Mesothelial cell of epicardium (in vitro differentiated cells): ENCODE data around the gene MAPK8IP2. TPM values are rescaled to one million over a fixed set of nuclear protein-coding genes. Genes with fewer than 3 reads are reported as not detected.
A peak's percentile ranks its signal among the peaks of the same experiment; 100 is the strongest.
"Not testable (repeated sequence)": the region's sequence is repeated elsewhere in the genome, so short reads cannot be mapped to it uniquely, and the experiment has no call there.

Source experiments
- DNase-seq, 2 experiments: peaks; one replicate each; pipeline ENCODE4 v3.0.0; 2021; ENCODE audit warnings: low spot score in 2 of 2; ENCODE audit not compliant: unreplicated experiment in 2 of 2
- H3K27ac Mint-ChIP-seq: 2 replicates; pipeline ENCODE4 v1.8.0; 2021; ENCODE audit warnings: mixed read lengths
- H3K27me3 Mint-ChIP-seq: 2 replicates; pipeline ENCODE4 v1.8.0; 2021; ENCODE audit warnings: low read depth, mixed read lengths
- H3K36me3 Mint-ChIP-seq: 2 replicates; pipeline ENCODE4 v1.8.0; 2021; ENCODE audit warnings: mixed read lengths
- H3K4me1 Mint-ChIP-seq: 2 replicates; pipeline ENCODE4 v1.8.0; 2021; ENCODE audit warnings: mixed read lengths
- H3K4me3 Mint-ChIP-seq: 2 replicates; pipeline ENCODE4 v1.8.0; 2021; ENCODE audit warnings: mild to moderate bottlenecking, moderate library complexity, mixed read lengths
- H3K9me3 Mint-ChIP-seq: 2 replicates; pipeline ENCODE4 v1.8.0; 2021; ENCODE audit warnings: mixed read lengths
- CTCF ChIP-seq: fragments of 200-600 bp; sonication (generic); IDR thresholded peaks from one replicate; pipeline ENCODE4 v1.5.0; 2021; ENCODE audit warnings: antibody characterized with exemption; ENCODE audit not compliant: unreplicated experiment
- total RNA-seq: library from RNA; stranded (reverse); gene quantifications from 3 replicates; pipeline ENCODE4 v1.2.1, GENCODE V29; 2021

Gene MAPK8IP2
- total RNA-seq, 1 donor from 2014 or later = 3.2 TPM

- H3K9me3 Mint-ChIP-seq = no peaks in the 10 kb centered on the region
- H3K36me3 Mint-ChIP-seq = no peaks in the 10 kb centered on the region
- no peak for DNase-seq
- no peak for TF ChIP-seq CTCF
- H3K27ac Mint-ChIP-seq = no peak overlapping the region
- no peaks in the 10 kb centered on the region for H3K4me1 Mint-ChIP-seq
- H3K4me3 Mint-ChIP-seq = no peak overlapping the region
- peaks cover 63% of the 10 kb centered on the region for H3K27me3 Mint-ChIP-seq
These were observed 12.8 kb downstream of the MAPK8IP2 start for GRCh38 chr22:50613291-50613981.

GRCh38 chr22:50614296-50614695 lies 13.7 kb downstream of the MAPK8IP2 start:
- not testable (repeated sequence) for H3K9me3 Mint-ChIP-seq, H3K27ac Mint-ChIP-seq, H3K4me3 Mint-ChIP-seq, DNase-seq, H3K36me3 Mint-ChIP-seq, H3K4me1 Mint-ChIP-seq
- peaks cover 60% of the 10 kb centered on the region for H3K27me3 Mint-ChIP-seq

GRCh38 chr22:50620593-50621355 lies 20.2 kb downstream of the MAPK8IP2 start:
- Mint-ChIP-seq H3K27me3 (peaks cover 12% of the 10 kb centered on the region), H3K4me3 (peak overlapping the region; percentile 48), H3K4me1 (peaks cover 23% of the 10 kb centered on the region), H3K36me3 (no peaks in the 10 kb centered on the region), H3K9me3 (no peaks in the 10 kb centered on the region), H3K27ac (no peak overlapping the region)
- DNase-seq = no peak
- TF ChIP-seq CTCF = peak; percentile 3

- Mint-ChIP-seq H3K27ac (peak overlapping the region; percentile 61), H3K9me3 (no peaks in the 10 kb centered on the region), H3K4me3 (peak overlapping the region; percentile 50), H3K4me1 (peaks cover 23% of the 10 kb centered on the region), H3K27me3 (peaks cover 11% of the 10 kb centered on the region), H3K36me3 (no peaks in the 10 kb centered on the region)
- DNase-seq = no peak
- TF ChIP-seq CTCF = no peak
These were observed 20.8 kb downstream of the MAPK8IP2 start for GRCh38 chr22:50621356-50621880.

- Mint-ChIP-seq H3K27ac (peak overlapping the region; percentile 61), H3K27me3 (peaks cover 11% of the 10 kb centered on the region), H3K36me3 (no peaks in the 10 kb centered on the region), H3K9me3 (no peaks in the 10 kb centered on the region), H3K4me3 (peak overlapping the region; percentile 50), H3K4me1 (peaks cover 23% of the 10 kb centered on the region)
- no peak for DNase-seq
- no peak for TF ChIP-seq CTCF
These were observed 21.5 kb downstream of the MAPK8IP2 start for GRCh38 chr22:50621948-50622722.
